Pulmonary artery endothelial cell (primary cell): ENCODE data around the gene XPNPEP1. TPM values are rescaled to one million over a fixed set of nuclear protein-coding genes. Genes with fewer than 3 reads are reported as not detected.
A peak's percentile ranks its signal among the peaks of the same experiment; 100 is the strongest.

Experiments used
- DNase-seq: peaks from one replicate; pipeline ENCODE4 v3.0.0-alpha.2; 2011; ENCODE audit warnings: low read depth, low spot score
- total RNA-seq: library from RNA; depleted of rRNA; stranded (reverse); fragments of >200 nt; gene quantifications from 2 replicates; pipeline ENCODE4 v1.2.3, GENCODE V29; 2014

XPNPEP1 gene
- total RNA-seq, 1 donor from 2014 or later: 222 TPM

DNA sequence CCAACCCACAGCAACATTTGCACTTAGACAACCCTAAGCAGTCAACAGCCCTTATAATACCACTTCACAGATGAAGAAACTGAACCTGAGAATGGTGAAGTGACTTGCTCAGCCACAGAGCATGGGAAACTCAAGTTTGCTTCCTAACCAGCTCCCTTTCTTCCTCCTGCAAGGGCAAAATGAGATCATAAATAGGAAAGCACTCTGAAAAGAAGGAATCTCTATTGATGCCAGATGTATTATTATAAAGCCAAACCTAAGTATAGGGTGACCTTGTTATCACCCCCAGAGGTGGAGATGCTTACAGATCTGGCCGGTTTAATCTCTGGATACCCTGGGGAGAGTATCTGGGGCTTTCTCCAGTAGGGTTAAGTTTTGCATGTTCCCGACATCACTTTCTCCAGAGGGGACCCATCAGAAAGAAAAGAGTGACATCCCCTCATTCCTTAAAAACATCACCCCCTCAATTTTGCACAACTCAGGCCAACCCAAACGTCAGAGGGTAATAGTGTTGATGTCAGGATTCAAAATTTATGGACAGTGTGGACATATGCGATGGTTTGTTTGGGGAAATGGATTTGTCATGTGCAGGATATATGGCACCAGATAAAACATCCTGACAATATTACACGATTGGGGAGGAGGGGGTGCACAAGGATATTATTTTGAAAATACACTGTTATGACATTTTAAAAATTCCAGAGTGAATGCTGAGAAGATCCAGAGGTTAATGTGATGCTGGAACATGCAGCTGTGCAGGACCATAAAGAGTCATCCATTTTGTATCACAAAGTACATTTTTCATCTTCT, 24.0 kb upstream of the XPNPEP1 start:
- no peak for DNase-seq

DNA sequence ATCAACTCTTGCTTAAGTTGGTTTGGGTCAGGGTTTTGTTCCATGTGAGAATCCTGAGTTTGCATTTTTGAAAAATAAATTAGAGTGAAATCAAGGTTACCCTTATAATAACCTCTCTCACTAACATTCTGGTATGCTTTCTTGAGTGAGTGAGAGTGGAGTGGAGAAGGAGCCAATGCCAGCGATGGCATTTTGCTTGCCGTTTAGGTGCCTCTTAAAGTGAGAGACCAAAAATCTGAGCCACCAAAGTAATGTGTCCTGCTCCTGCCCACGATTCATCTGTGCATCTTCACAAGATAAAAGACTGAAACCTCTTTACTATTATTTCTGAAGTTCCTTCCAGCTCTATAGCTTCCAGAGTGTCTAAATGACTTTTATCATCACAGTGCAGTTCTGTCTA, 23.4 kb upstream of the XPNPEP1 start:
- no peak for DNase-seq

DNA sequence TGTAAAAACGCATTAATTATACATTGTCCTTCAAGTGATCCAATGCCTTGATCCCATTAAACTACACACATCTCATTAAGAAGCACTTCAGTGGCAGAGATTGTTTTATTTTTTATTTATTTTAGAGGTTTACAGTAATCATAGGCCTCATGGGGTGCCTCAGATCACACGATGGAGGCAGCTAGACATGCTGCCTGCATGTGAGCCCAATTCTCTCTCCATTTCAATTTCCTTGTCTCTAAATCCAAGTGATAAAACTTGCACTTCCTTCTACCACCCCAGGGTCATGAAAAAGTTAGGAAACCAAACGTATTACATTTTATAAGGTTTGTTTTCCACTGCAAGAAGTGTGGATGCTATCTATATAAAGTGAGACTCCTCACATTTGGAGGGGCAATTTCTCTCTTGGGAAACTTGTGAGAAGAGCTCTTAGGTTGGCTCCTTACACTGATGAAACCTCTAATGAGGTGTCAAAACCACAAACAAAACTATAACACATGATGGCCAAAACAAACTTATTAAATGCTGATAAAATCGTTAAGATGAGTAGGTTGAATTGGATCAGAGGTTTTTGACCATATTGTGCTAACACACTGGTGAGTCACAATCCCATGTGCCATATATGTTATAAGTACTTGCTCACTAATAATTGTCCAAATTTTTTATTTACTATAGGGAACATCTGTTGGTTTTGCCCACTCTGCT, 22.3 kb upstream of the XPNPEP1 start:
- no peak for DNase-seq

DNA sequence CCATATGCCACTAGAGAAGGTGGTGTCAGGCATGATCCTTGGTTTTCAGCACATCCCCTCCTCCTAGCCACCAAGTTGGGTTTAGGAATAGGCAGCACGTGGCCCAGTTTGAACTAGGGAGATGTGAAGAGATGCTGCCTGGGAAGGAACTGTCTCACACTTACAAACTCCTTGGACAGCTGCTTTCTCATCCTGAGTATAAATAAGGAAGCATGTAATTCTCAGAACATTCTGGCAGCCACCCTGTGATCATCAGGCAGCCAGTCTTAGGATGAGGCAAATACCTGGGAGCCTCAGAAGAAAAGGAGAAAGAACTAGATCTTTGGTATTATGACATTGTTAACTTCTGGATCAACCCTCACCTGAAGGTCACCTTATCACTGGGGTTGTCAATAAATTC, 21.3 kb upstream of the XPNPEP1 start:
- no peak for DNase-seq

DNA sequence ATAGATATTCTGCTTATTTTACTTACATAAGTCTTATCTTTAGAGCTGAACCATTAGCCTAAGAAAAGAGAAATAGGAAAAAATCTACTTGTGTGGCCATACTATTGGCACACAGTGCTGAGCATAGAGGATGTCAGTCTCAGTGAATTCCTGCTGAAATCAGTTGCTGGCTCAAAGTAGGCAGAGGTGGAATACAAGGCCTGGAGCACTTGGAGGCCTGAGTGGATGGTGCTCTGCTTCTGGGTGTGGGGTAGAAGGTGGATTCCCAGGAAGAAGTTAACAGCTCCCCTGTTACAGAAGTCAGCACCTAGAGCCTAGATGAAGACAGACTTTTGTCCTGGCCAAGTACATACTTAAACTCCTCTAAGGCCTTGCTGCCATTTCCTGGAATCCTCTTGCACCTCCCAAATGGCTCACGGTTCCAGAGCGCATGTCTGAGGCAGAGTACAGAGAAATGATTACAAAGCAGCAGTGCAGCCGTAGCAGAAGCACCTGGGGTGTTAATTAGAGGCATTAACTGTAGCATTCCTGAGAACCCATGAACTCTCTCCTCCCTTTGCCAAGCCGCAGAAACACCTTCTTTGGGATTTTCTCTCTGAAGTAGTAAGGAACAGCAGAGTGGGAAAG, 18.0 kb upstream of the XPNPEP1 start:
- no peak for DNase-seq

DNA sequence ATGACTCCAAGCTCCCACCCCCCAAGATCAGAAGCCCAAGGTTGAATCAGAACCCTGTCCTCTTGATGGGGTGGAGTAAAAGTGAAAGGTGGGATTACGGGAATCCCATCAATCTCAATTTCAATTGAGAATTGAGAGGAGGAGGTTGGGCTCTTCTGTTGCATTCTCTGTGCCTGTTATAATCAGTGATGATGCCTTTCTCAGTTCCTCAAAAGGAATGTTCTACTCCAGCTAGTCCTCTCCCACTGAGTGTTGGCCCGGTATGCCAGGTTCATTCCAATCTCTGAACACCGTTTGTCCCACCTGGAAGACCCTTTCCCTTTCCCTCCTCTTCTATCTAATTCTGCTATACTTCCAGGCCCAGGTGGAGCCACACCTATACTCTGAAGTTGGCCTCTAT, 17.2 kb upstream of the XPNPEP1 start:
- no peak for DNase-seq

DNA sequence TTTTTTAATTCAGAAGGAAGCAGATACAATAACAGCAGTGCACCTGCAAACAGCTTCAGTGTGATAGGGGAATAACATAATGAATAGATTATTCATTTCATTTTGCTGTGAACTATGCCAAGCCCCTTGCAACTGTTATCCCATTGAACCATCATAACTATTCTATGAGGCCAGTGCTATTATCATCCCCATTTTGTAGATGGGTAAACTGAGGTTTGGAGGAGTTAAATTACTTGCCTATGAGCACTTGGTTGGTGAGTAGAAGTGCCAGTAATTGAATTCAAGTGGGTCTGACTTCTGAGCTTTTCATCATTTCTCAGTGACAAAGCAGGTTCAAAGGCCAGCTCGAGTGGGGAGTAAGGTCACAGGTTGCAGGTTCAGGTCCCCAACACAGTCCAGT, 16.8 kb upstream of the XPNPEP1 start:
- no peak for DNase-seq

DNA sequence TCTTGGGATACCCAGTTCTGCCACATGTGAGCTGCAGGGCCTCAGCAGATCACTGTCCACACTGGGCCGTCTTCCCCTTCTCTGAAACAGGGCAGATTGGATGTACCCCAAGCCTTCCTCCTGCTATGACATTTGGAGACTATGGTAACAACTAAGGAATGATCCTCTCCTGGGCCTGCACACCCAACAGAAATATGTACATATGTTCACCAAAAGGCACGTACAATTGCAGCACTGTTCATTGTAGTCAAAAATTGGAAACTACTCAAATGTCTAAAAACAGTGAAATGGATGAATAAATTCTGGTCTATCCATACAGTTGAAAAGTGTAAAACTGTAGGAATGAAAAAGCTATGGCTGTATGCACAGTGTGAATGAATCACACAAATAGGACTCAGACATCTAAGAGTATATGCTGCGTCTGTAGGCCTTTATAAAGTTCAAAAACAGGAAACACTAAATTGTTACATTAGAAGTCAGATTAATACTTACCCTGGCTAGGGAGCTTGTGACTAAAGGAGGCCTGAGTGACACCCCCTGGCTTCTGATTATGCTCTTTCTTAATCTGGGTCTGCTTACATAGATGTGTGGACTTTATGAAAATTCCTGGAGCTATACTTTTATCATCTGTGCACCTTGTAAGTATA, 16.1 kb upstream of the XPNPEP1 start:
- no peak for DNase-seq

DNA sequence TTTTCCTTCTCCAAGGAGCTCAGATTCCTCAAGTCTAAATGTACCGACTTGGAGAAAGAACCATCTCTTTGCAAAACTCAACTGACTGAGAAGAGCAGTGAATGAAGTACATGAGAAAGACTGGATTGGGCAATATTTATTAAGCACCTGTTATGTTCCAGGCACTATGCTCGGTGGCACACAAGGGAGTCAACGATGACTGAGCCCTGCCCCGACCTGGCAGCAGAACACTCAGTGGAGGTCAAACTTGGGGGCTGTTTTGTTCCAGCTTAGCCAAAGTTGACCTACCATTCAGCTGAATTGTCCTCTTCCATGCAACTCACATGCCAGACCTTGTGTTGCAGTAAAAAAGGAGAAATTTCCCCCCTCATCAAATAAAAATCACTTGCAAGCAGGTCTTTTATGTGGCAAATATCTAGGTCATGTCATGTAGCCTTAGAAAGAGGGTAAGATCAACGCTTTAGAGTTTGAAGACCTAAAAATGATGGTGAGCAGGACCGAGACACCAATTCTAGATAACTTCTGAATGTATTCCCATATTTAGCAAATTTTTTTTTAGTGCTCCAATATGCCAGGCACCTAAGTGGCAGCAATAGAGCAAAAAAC, 14.3 kb upstream of the XPNPEP1 start:
- DNase-seq: no peak

DNA sequence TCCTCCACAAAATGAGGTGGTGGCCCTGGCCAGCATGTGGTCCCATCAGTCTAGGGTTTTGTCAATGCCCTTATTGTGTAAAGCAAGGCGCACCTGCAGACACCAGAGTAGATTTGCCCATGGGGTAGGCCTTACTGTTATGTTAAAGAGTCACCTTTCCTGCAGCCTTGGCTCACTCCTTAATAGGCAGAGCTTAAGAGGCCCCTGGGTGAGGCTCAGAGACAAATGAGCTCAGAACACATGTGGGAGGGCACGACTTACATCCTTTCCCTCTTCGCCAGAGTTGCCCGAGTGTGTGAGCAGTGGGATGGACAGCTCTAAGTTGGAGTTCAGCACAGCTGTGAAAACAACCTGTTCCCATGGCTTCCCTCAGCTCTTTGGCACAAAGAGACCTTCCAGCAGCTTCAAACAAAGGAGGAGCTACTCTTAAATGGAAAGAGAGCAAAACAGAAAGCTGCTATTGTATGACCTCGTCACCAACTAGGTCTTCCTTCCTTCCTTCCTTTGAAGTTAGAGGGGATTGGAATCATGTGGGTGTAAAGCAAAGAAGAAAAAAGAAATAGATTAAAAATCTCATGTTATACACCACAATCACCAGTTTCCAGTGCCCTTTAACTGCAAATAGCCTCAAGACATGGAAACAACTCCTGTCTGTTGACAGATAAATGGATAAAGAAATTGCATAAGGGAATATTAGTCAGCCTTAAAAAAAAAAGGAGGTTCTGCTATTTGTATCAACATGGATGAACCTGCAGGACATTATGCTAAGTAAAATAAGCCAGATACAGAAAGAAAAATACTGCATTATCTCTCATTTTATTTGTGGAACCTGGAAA, 11.9 kb upstream of the XPNPEP1 start:
- peak; percentile 98 for DNase-seq

DNA sequence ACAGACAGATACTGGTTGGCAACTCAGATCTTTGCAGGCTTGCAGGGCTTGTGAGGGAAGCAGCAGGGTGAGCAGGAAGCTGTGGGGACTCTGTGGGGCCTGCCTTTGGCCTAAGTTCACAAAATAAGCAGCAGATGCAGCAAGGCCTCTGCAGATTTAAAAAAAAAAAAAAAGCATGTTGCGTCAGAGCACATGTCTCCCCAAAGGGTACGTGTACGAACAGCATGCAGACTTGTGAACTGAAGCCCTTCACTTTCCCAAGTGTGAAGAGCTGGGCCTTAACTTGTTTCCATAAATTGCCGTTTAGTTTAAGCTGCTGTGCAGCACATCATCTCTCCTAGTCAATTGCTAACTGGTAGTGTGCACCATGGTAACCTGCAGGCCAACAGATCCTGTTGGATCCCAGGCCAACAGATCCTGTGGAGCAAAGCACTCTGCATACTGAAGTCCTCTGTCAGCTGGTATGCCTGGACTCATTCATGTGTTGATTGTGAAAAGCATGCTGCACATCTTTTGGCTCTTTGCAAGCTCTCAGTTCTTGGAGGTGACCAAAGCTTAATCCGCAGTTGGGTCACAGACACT, 10.8 kb upstream of the XPNPEP1 start:
- no peak for DNase-seq

DNA sequence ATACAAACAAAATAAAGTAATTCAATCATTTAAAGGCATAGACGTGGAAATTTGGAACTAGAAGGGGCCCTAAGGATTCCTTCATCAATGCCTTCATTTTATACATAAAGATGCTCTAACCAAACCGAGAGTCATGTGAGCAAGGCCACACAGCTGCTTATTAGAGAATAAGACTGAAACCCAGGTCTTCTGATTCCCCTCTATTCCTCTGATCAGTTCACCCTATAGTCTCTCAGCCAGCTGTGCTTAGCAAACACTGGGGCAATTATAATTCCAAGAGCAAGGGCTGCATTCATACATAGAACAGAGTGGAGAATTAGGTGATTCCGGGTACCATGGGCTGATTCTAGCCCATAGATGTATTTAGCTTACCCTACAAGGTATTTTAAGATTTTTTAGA, 9.7 kb upstream of the XPNPEP1 start:
- no peak for DNase-seq

DNA sequence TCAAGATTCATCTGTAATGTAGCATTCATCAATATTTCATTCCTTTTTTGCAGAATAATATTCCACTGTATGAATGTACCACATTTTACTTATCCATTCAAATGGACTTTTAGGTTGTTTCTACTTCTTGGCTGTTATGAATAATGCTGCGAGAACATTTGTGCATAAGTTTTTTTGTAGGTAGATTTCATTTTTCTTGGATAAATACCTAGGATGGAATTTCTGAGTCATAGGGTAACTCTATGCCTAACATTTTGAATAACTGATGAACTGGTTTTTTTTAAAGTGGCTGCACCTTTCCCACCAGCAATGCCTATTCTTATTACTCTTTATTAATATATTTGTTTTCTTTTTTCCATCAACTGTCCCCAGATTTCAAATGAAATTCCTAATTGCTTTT, 9.1 kb upstream of the XPNPEP1 start:
- DNase-seq: no peak

DNA sequence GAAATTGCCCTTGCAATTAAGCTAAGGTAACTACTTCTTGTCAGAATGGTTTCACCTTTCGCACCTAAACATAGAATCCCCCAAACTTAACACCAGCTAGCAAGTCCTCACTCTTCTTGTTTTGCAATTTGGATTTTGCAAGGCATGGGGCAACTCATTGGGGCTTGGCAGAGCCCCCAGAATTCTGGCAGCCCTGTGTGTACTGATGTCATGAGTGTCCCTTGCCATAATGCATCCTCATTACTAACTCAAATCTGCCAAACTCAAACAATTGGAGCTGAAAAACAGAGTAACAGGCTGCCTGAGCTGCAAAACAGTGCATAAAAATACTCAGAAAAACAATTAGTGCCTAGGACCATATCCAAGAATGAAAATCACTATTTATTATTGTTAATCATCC, 7.9 kb upstream of the XPNPEP1 start:
- DNase-seq: no peak

DNA sequence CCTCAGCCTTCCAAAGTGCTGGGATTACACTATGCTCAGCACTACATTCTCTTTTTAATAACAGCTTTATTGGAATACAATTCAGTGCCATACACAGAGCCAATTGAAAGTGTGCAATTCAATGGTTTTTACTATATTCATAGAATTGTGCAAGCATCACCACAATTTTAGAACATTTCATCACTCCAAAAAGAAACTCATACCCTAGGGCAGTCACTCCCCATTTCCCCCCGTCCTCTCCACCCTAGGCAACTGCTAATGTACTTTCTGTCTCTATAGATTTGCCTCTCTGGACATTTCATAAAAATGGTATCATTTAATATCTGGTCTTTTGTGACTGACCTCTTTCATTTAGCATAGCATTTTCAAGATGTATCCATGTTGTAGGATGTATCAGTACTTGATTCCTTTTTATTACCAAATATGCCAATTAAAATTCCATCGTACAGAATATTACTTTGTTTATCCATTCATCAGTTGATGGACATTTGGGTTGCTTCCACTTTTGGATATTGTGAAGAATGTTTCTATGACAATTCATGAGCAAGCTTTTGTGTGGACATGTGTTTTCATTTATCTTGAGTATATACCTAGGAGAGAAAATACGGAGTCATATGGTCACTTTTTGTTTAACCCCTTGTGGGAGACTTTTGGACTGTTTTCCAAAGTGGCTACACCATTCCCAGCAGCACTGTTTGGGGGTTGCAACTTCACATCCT, 6.3 kb upstream of the XPNPEP1 start:
- DNase-seq: no peak

DNA sequence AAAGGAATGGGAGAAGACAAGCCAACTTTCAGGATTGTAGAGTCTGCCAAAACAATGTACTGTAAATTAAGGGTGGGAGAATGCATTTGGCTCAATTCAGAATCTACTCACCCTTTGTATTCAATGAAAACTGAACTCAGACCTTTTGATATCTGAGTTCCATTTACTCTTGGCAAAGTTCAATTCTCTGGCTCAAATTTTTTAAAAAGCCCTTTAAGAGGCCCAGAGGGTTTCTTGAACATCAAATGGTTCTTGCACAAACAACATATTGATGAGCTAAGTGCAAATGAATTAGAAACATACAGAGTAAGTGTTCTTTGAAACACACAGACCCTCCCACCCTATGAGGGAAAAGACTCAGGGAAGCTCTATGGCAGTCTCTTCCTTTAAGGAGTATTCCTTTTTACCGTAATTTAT, 5.2 kb upstream of the XPNPEP1 start:
- DNase-seq: no peak

DNA sequence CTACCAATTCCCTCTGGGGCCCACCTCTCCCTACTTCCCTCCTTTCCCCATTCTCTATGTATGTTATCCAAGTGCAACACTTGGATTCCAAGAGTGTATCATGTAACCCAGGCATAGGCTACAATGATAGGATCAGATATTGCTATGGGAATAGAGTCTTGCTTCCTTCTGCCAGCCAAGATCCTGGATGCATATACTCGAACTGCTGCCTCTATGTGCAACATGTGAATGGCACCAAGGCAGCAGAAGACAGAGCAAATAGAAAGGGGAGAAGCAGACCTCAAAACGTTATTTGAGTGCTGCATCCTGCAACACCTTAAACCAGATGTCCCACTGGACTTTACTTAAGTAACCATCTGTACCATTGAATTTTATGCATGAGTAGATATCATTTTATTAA, 3.5 kb upstream of the XPNPEP1 start:
- DNase-seq: no peak

DNA sequence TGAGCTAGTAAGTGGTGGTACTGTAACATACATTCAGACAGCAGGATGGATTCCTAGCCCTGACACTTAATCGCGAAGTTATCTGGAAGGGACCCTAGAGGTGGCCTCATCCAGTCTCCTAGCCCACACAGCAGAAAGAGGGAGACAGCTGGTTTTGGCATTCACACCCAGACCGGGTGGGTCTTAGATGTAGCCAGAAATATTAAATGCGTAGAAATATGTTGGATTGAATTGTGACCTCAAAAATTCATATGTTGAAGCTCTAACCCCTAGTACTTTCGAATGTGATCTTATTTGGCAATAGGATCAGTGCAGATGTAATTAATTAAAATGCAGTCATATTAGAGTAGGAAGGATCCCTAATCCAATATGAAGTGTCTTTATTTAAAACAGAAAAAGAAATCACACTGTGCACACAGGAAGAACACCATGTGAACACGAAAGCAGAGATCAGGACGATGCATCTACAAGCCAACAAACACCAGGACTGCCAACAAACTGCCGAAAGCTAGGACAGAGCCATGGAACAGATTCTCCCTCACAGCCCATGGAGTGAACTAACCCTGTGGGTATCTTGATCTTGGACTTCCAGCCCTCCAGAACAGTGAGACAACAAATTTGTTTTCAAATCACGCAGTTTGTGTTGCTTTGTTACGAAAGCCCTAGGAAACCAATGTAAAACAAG, 2.9 kb upstream of the XPNPEP1 start:
- DNase-seq: no peak

DNA sequence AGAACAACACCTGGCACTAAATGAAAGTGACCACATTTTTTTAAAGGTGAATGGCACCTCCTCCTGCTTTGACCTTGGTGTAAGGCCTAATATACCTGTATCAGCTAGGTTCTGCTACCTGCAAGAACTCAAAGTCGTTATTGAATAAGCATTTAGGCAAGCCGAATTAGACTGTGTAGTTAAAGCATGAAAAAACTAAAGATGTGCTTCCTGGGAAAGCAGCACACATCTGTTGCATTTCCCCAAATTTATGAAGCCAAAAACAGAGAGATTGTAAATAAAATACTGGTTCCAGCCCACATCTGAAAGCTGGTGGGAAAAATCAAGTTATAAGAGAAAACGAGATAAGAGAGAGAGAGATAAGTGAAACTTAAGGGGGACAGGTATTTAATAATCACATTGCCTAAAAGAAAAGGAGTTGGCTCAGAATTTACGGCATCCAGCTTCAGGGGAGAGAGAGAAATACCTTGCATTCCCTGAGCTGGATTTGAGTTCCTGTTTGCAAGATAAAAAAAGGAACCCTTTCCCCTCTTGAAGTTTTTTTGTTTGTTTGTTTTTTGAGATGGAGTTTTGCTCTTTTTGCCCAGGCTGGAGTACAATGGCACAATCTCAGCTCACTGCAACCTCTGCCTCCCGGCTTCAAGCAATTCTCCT, 1.8 kb upstream of the XPNPEP1 start:
- DNase-seq: no peak
